K562 (cell line): ENCODE results near the gene FCSK. TPM values are rescaled to one million over a fixed set of nuclear protein-coding genes. Genes with fewer than 3 reads are reported as not detected.
A peak's percentile ranks its signal among the peaks of the same experiment; 100 is the strongest.

ENCODE experiments used
- CBFA2T2 ChIP-seq: fragments of 450-650 bp; conservative IDR thresholded peaks from 2 replicates; pipeline ENCODE4 v1.6.1; 2017; ENCODE audit warnings: mild to moderate bottlenecking
- CEBPZ ChIP-seq: fragments of 150-350 bp; IDR thresholded peaks from 2 replicates; pipeline ENCODE4 v1.6.1; 2014; ENCODE audit warnings: low read depth, mild to moderate bottlenecking, low read length, borderline replicate concordance
- CHCHD3 ChIP-seq: fragments of 250-450 bp; sonication (Bioruptor Pico); IDR thresholded peaks from 2 replicates; pipeline ENCODE4 v2.1.2; 2022; ENCODE audit warnings: mild to moderate bottlenecking
- ETV6 ChIP-seq, 3 experiments: fragments of 150-350 bp in 1 of 3; sonication (generic) in 1 of 3; formaldehyde crosslinking in 1 of 3; IDR thresholded peaks; 2 replicates each; pipeline versions ENCODE4 v1.6.1 to v1.8.0; 2014 to 2022; ENCODE audit warnings: borderline replicate concordance in 2 of 3, low read depth in 2 of 3, antibody characterized with exemption in 1 of 3, low read length in 1 of 3, mild to moderate bottlenecking in 1 of 3, missing genetic modification reagents in 1 of 3
- HIVEP1 ChIP-seq: fragments of 250-450 bp; sonication (Bioruptor Pico); IDR thresholded peaks from 2 replicates; pipeline ENCODE4 v1.4.0; 2020; ENCODE audit warnings: mild to moderate bottlenecking
- ILF3 ChIP-seq: fragments of 450-650 bp; IDR thresholded peaks from 2 replicates; pipeline ENCODE4 v1.6.1; 2018; ENCODE audit warnings: antibody characterized with exemption, mild to moderate bottlenecking, moderate library complexity, borderline replicate concordance
- KAT8 ChIP-seq: fragments of 450-650 bp; IDR thresholded peaks from 2 replicates; pipeline ENCODE4 v1.6.1; 2016; ENCODE audit warnings: low read depth, mild to moderate bottlenecking
- NELFE ChIP-seq: IDR thresholded peaks from 2 replicates; pipeline ENCODE4 v1.6.1; 2011; ENCODE audit warnings: mild to moderate bottlenecking; ENCODE audit not compliant: insufficient read depth, insufficient read length
- POLR2B ChIP-seq: fragments of 450-650 bp; IDR thresholded peaks from 2 replicates; pipeline ENCODE4 v1.6.1; 2018; ENCODE audit warnings: low read depth; ENCODE audit not compliant: partially characterized antibody
- POLR2H ChIP-seq: IDR thresholded peaks from 2 replicates; pipeline ENCODE4 v1.6.1; 2016; ENCODE audit warnings: missing genetic modification characterization, low read depth, mild to moderate bottlenecking, control low read depth, missing compliant biosample characterization, moderate library complexity
- RBFOX2 ChIP-seq: fragments of 200-400 bp; formaldehyde crosslinking; IDR thresholded peaks from 2 replicates; pipeline ENCODE4 v1.6.1; 2017; ENCODE audit warnings: low read depth, mild to moderate bottlenecking, low read length, moderate library complexity
- SP1 ChIP-seq: sonication (generic); formaldehyde crosslinking; IDR thresholded peaks from 2 replicates; pipeline ENCODE4 v1.8.1; 2022; ENCODE audit warnings: mild to moderate bottlenecking, missing genetic modification reagents
- TCF7L2 ChIP-seq: fragments of 150-350 bp; IDR thresholded peaks from 2 replicates; pipeline ENCODE4 v1.6.1; 2016; ENCODE audit warnings: low read depth, mild to moderate bottlenecking, low read length, moderate library complexity
- ZBTB12 ChIP-seq: fragments of 250-450 bp; sonication (Bioruptor Pico); IDR thresholded peaks from 2 replicates; pipeline ENCODE4 v1.4.0; 2020
- ZBTB17 ChIP-seq: fragments of 450-650 bp; formaldehyde crosslinking; IDR thresholded peaks from 2 replicates; pipeline ENCODE4 v1.4.0; 2020; ENCODE audit warnings: mild to moderate bottlenecking
- ZNF561 ChIP-seq: fragments of 450-650 bp; formaldehyde crosslinking; conservative IDR thresholded peaks from 2 replicates; pipeline ENCODE4 v1.4.0; 2020; ENCODE audit warnings: mild to moderate bottlenecking, moderate library complexity
- ZNF639 ChIP-seq, 2 experiments: fragments of 200-800 bp in 1 of 2; sonication (Bioruptor generic) in 1 of 2; sonication (generic) in 1 of 2; formaldehyde crosslinking in 1 of 2; IDR thresholded peaks in 1 of 2; conservative IDR thresholded peaks in 1 of 2; 2 replicates each; pipeline versions ENCODE4 v1.5.0 to v1.6.1; 2016 to 2020; ENCODE audit warnings: missing compliant biosample characterization in 1 of 2, missing genetic modification characterization in 1 of 2, missing genetic modification reagents in 1 of 2
- ZNF740 ChIP-seq, 3 experiments: fragments of 200-800 bp in 1 of 3; sonication (Bioruptor generic) in 1 of 3; sonication (generic) in 1 of 3; formaldehyde crosslinking in 1 of 3; IDR thresholded peaks; 2 replicates each; pipeline versions ENCODE4 v1.6.1 to v1.8.0; 2016 to 2022; ENCODE audit warnings: mild to moderate bottlenecking in 2 of 3, missing compliant biosample characterization in 2 of 3, missing genetic modification characterization in 2 of 3, missing genetic modification reagents in 1 of 3
- ZNF766 ChIP-seq: fragments of 200-800 bp; sonication (Bioruptor generic); conservative IDR thresholded peaks from 2 replicates; pipeline ENCODE4 v1.6.1; 2016; ENCODE audit warnings: missing genetic modification characterization, missing compliant biosample characterization
- polyA plus RNA-seq, 8 experiments: library from polyadenylated mRNA; depleted of rRNA in 4 of 8; stranded (reverse) in 5 of 8; unstranded in 3 of 8; fragments of >200 nt; fragmentation: Nextera tagmentation in 2 of 8; fragmentation: Illumina TruSeq in 1 of 8; extraction: Ambion mirVana in 2 of 8; extraction: Trizol in 1 of 8; gene quantifications; 2 replicates each; pipeline versions ENCODE4 v1.2.1 to v1.2.3, GENCODE V29; 2011 to 2014; ENCODE audit warnings: inconsistent platforms in 1 of 8, missing spikeins in 1 of 8
- total RNA-seq, 7 experiments: library from RNA; depleted of rRNA in 6 of 7; stranded (reverse); fragments of >200 nt in 6 of 7; fragmentation: Illumina TruSeq in 2 of 7; extraction: Trizol in 2 of 7; gene quantifications; 2 replicates each; pipeline versions ENCODE4 v1.2.1 to v1.2.3, GENCODE V29; 2011 to 2021; ENCODE audit warnings: low replicate concordance in 1 of 7

The FCSK gene
- total and polyA plus RNA-seq, 9 of the 15 experiments (the other 6 are each of a cell fraction or from before 2014, with no cell fraction given), result 0.92 to 18.6 (median 8.3) TPM

- no peak for TF ChIP-seq ZNF561 (CRISPR knock-in tag)
- no peak for TF ChIP-seq NELFE
- no peak for TF ChIP-seq POLR2B
- no peak for TF ChIP-seq CEBPZ
- no peak for TF ChIP-seq CBFA2T2
- 0 out of 2 replicates have a peak, but pooled peaks have one; percentile 35 for TF ChIP-seq ZBTB12 (CRISPR knock-in tag)
- peak; percentile 91 for TF ChIP-seq ZNF766 (CRISPR knock-in tag)
- TF ChIP-seq POLR2H, result no peak
- TF ChIP-seq CHCHD3 (CRISPR knock-in tag), result no peak
- TF ChIP-seq KAT8, result no peak
- no peak for TF ChIP-seq ZBTB17
- TF ChIP-seq ZNF740 (CRISPR knock-in tag; IDR thresholded peaks at IDR 0.05), result peak; percentile 66; the same call in 1 of the 2 replicates
- TF ChIP-seq ZNF740 (tag; IDR thresholded peaks at IDR 0.05), result no peak
- no peak for TF ChIP-seq TCF7L2
- no peak for TF ChIP-seq SP1 (CRISPR knock-in tag)
- no peak for TF ChIP-seq ETV6 (IDR thresholded peaks at IDR 0.05; ENCODE audit: borderline replicate concordance in 1 of 2, low read depth in 2 of 2, low read length in 1 of 2)
- no peak for TF ChIP-seq ETV6 (CRISPR knock-in tag; IDR thresholded peaks at IDR 0.05; ENCODE audit: borderline replicate concordance)
- peak in 1 of 2 experiments; percentile 74; a peak in 1 of 4 replicates for TF ChIP-seq ZNF639 (CRISPR knock-in tag; conservative IDR thresholded peaks at IDR 0.05 in 1 of 2, IDR thresholded peaks at IDR 0.05 in 1 of 2)
- peak; percentile 72 for TF ChIP-seq RBFOX2
- TF ChIP-seq HIVEP1 (CRISPR knock-in tag), result no peak
- no peak for TF ChIP-seq ILF3
Observed at GRCh38 chr16:70454222-70455034, at the start of gene FCSK (continued).
